Purkinje cell (primary cell): ENCODE results near the gene FALEC. TPM values are rescaled to one million over a fixed set of nuclear protein-coding genes. Genes with fewer than 3 reads are reported as not detected.

ENCODE experiments used
- polyA plus RNA-seq: library from polyadenylated mRNA; unstranded; fragments of >200 nt; fragmentation: Nextera tagmentation; gene quantifications from 2 replicates; pipeline ENCODE4 v1.2.1, GENCODE V29; 2014

Gene FALEC
- polyA plus RNA-seq, result not detected in 2 replicates

DNA sequence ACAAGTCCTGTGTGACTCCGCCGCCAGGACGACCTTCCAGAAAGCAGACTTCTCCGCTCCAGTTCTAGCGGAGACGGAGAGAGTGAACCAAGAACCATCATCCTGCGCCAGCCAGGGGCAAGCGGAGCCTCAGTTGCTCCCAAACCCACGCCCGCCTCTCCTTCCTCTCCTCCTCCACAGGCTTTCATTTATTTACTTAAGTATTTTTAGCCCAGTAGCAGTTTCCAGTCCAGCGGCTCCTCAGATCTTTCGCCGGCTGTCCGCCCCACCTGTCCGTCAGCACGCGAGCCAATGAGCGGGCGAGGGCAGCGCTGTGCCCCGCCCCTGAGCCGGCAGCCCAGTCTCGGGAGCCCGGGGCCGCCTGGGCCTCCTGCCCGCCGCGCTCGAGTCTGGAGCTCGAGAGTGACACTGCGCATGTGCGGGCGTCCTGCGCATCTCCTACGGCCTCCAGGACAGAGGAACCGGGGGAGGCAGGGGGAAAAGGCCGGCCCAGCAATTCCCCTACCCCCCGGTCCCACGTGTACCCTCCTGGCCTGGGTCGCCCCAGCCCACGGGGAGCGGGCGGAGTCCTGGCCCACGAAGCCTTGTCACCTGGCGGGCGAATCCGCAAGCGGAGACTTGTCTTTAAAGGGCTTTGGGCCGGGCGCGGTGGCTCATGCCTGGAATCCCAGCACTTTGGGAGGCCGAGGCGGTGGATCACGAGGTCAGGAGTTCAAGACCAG lies at the start of gene FALEC:
Gene FALEC, plus strand, starts transcription at position 425 of the 722 bp plus-strand sequence.

DNA sequence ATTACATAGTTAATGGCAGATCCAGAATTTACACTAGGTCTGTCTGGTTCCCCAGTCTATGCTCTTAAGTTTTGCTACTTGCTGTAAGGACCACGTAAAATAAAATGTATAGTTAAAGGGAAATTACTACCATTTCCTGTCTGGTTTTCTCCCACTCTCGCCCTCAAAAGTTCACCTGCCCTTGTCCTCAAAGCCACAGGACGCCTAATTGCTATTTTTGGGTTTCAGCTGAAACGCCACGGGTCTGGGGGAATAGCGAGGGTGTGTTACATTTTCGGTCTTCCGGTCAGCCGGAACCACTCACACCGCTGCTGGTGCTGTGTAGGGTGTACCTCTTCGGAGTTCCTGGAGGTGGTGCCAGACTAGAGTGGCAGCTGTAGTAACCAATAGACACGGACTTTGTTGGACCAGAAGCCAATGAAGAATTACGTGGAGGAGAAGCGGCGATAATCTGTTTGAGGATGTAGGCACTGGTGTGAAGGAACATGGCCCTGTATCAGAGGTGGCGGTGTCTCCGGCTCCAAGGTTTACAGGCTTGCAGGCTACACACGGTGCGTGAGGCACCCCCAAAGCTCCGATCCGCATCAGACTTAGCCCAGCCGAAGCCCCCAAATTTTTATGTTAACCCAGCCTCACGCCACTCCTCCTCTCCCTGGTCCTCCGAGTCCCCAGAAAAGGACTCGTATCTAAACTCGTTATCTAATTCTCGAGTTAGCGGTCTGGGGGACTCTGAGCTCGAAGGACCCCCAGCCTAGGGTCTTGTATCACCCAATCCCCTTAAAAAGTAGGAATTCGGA lies 28.4 kb upstream of the FALEC start, which contains the start of gene TARS2:
Gene TARS2, plus strand, starts transcription at position 454 of the 797 bp plus-strand sequence. Its CDS starts 32 bp downstream, at position 486.

DNA sequence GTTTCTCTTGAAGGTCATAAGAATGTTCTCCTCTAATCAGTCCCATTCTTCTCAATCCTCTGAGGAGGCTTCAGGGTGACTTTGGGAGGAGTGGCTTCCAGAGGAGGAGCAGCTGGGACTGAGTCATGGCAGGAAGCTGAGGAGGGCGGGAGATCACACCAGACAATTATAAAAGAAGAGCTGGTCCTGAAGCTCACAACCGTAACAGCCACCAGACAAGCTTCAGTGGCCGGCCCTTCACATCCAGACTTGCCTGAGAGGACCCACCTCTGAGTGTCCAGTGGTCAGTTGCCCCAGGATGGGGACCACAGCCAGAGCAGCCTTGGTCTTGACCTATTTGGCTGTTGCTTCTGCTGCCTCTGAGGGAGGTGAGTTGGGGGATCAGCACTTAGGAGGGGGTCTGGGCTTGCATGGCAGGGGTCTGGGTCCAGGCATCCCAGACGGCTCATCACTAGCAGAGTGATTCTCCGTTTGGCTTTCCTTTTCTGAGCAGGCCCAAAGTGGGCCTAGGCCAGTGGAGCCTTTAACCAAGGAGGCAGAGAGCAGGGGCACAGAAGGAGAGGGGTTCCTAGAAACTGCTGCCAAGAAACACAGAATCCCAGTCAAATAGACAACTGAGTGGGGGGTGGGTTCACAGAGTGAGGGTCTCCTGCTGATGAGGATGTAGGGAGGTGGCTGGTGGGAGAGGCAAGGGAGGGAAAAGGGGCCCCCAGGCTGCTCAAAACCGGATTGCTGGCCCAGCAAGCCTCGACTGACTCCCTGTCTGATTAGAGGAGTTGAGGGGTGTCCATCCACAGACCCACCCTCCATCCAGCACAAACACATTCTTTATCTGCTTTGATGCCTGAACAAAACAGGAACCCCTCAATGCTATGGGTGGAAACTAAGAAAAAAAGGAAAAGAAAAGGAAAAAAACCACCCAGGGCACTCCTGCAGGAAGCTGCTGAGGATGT lies 7.4 kb upstream of the FALEC start, which contains the start of gene ECM1:
Gene ECM1, plus strand, starts transcription at position 198 of the 953 bp plus-strand sequence. Its CDS starts 101 bp downstream, at position 299.

DNA sequence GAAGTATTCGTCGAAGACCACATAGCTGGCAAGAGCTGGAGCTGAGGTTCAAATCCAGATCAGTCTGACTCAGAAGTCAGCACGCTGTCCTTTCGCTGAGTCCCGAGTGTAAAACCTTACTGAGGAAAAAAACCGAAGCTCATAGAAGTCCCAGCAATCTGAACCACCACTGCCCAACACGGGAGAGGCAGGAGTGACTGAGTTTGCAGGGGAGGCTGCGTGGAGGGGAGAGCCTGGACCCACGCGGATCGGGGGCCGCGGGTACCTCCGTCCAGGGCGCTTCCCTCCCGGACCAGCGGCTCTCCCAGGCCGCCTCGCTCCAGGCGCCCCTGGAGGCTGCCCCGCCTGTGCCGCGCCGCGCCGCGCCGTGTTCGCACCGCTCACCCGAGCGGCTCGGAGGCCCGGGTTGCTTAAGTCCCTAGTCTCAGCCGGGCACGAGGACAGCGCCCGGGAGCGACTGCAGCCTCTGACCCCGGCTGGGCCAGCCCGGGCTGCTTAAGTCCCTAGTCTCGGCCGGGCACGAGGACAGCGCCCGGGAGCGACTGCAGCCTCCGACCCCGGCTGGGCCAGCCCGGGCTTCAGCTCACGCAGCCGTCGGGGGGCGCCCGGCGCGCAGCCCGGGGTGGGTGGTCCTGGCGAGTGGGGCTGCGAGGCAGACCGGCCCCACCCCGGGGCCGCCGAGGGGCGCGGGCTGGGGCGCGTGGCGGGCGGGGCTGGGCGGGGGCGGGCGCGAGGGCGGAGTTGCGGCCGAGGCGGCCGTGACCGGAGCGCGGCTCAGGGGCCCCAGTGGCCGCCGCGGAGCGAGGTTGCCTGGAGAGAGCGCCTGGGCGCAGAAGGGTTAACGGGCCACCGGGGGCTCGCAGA lies 33.3 kb downstream of the FALEC start, which contains the start of gene ADAMTSL4:
Gene ADAMTSL4, plus strand, starts transcription at position 777 of the 864 bp plus-strand sequence. CDS start 2,881 bp downstream, outside the sequence.

DNA sequence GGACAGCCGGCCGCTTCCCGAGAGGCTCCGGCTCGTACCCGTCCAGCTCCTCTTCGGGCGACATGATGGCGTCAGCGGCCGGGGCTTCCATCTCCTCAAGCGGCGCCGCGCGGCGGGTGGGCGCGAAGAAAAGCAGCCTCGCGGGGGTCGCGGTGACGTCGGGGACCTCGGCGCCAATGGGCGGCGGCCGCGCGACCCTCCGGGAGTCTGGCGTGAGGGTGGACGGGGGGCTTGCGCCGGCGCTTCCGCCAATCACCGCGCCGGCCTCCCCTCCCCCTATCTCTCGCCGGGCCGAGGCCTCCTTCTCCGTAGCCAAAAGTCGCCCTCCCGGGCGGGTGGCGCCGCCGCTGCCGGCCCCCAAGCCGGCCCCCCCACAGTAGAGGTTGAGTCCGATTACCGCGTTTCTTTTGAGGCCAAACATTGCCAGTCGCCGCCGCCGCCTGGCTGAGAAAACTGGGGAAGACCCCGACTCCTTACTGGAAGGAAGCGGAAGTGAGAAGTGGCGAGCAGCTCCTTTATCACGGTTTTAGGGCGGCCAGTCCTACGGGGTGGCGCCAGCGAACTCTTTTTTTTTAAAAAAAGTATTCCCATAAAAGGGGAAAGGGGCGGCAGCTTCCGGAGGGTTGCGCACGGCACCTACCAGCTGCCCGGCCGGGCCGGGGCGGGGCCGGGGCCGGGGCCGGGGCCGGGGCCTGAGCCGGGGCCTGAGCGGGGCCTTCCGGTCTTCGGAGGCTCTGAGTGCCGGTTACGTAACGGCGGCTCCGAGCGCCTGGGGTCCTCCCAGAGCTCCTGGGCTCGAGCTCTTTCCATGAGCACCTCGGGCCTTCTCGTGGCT lies 63.8 kb downstream of the FALEC start, which contains the start of gene MCL1:
Gene MCL1, minus strand, starts transcription at position 501 of the 835 bp plus-strand sequence. Its CDS starts 80 bp downstream, at position 421.

Other genes starting within 250 kb of the FALEC start
- gene APH1A, start 246.7 kb upstream of the FALEC start, polyA plus RNA-seq, result 0.42 and 0.98 TPM in 2 replicates
- 45.8 and 52.3 TPM in 2 replicates for gene C1orf54, start 243.0 kb upstream of the FALEC start, polyA plus RNA-seq
- gene CIART, start 233.2 kb upstream of the FALEC start, polyA plus RNA-seq, result 19.1 and 32.2 TPM in 2 replicates
- 359 and 393 TPM in 2 replicates for gene MRPS21, start 221.9 kb upstream of the FALEC start, polyA plus RNA-seq
- 10.1 and 13.6 TPM in 2 replicates for gene PRPF3, start 194.2 kb upstream of the FALEC start, polyA plus RNA-seq
- 7.7 and 9.4 TPM in 2 replicates for gene RPRD2, start 151.6 kb upstream of the FALEC start, polyA plus RNA-seq
- 8.8 and 13.9 TPM in 2 replicates for gene TARS2, start 28.3 kb upstream of the FALEC start, polyA plus RNA-seq
- gene ECM1, start 7.6 kb upstream of the FALEC start, polyA plus RNA-seq, result 2.0 and 2.4 TPM in 2 replicates
- gene ADAMTSL4, start 33.7 kb downstream of the FALEC start, polyA plus RNA-seq, result not detected in 2 replicates
- 4.1 and 4.2 TPM in 2 replicates for gene MCL1, start 63.9 kb downstream of the FALEC start, polyA plus RNA-seq
- 44.6 and 74.1 TPM in 2 replicates for gene ENSA, start 113.9 kb downstream of the FALEC start, polyA plus RNA-seq
- 14.7 and 18.5 TPM in 2 replicates for gene GOLPH3L, start 181.4 kb downstream of the FALEC start, polyA plus RNA-seq
- gene HORMAD1, start 205.1 kb downstream of the FALEC start, polyA plus RNA-seq, result not detected in 2 replicates